GM10847 (cell line): ENCODE data around the gene SLC10A4.

Experiments used
- POLR2A ChIP-seq: IDR thresholded peaks from 2 replicates; pipeline ENCODE4 v1.6.1; 2011; ENCODE audit not compliant: insufficient read length; ENCODE audit errors: extremely low read depth

Gene SLC10A4

GRCh38 chr4:48483006-48483776, at the start of gene SLC10A4:
Gene SLC10A4 (plus strand): TSS chr4:48483343. CDS start chr4:48483562, 219 bp downstream.
- no peak for TF ChIP-seq POLR2A

GRCh38 chr4:48436318-48436717, 46.8 kb upstream of the SLC10A4 start:
- no peak for TF ChIP-seq POLR2A

GRCh38 chr4:48439988-48440387, 43.2 kb upstream of the SLC10A4 start:
- no peak for TF ChIP-seq POLR2A

GRCh38 chr4:48445704-48446103, 37.4 kb upstream of the SLC10A4 start:
- TF ChIP-seq POLR2A: no peak

GRCh38 chr4:48446642-48447041, 36.5 kb upstream of the SLC10A4 start:
- no peak for TF ChIP-seq POLR2A

GRCh38 chr4:48449151-48449550, 34.0 kb upstream of the SLC10A4 start:
- TF ChIP-seq POLR2A: no peak

- no peak for TF ChIP-seq POLR2A
These were observed 32.4 kb upstream of the SLC10A4 start for GRCh38 chr4:48450740-48451139.

- TF ChIP-seq POLR2A: no peak
These were observed 28.6 kb upstream of the SLC10A4 start for GRCh38 chr4:48454591-48454990.

GRCh38 chr4:48461000-48461399, 22.1 kb upstream of the SLC10A4 start:
- TF ChIP-seq POLR2A: no peak

GRCh38 chr4:48462363-48462762, 20.8 kb upstream of the SLC10A4 start:
- TF ChIP-seq POLR2A: no peak

GRCh38 chr4:48467442-48467841, 15.7 kb upstream of the SLC10A4 start:
- no peak for TF ChIP-seq POLR2A

GRCh38 chr4:48467891-48468290, 15.3 kb upstream of the SLC10A4 start:
- TF ChIP-seq POLR2A: no peak

- no peak for TF ChIP-seq POLR2A
These were observed 13.0 kb upstream of the SLC10A4 start for GRCh38 chr4:48470137-48470536.

GRCh38 chr4:48470570-48470969, 12.6 kb upstream of the SLC10A4 start:
- TF ChIP-seq POLR2A: no peak

GRCh38 chr4:48472794-48473193, 10.3 kb upstream of the SLC10A4 start:
- TF ChIP-seq POLR2A: no peak

GRCh38 chr4:48475770-48476169, 7.4 kb upstream of the SLC10A4 start:
- no peak for TF ChIP-seq POLR2A

- TF ChIP-seq POLR2A: no peak
These were observed 4.9 kb upstream of the SLC10A4 start for GRCh38 chr4:48478273-48478672.

GRCh38 chr4:48481581-48481980, 1.6 kb upstream of the SLC10A4 start:
- TF ChIP-seq POLR2A: no peak
